Ectodermal cell (in vitro differentiated cells): ENCODE results near the gene FNDC10.

ENCODE experiments used
- H3K27ac ChIP-seq: 2 replicates; pipeline ENCODE4 v1.7.0; 2013; ENCODE audit warnings: mild to moderate bottlenecking, low read depth, low read length; ENCODE audit not compliant: insufficient read depth, poor library complexity, severe bottlenecking
- H3K27me3 ChIP-seq: 2 replicates; pipeline ENCODE4 v1.7.0; 2013; ENCODE audit warnings: mild to moderate bottlenecking, low read length; ENCODE audit not compliant: insufficient read depth, control insufficient read depth, poor library complexity, severe bottlenecking
- H3K36me3 ChIP-seq: one replicate; pipeline ENCODE4 v1.7.0; 2013; ENCODE audit warnings: low read length; ENCODE audit not compliant: control insufficient read depth, insufficient read depth
- H3K4me1 ChIP-seq: one replicate; pipeline ENCODE4 v1.7.0; 2013; ENCODE audit warnings: low read length; ENCODE audit not compliant: control insufficient read depth, insufficient read depth
- H3K4me3 ChIP-seq: 2 replicates; pipeline ENCODE4 v1.7.0; 2013; ENCODE audit warnings: low read depth, low read length, control low read depth; ENCODE audit not compliant: insufficient read depth
- H3K9me3 ChIP-seq: 2 replicates; pipeline ENCODE4 v1.7.0; 2013; ENCODE audit warnings: mild to moderate bottlenecking, low read length, moderate library complexity; ENCODE audit not compliant: control insufficient read depth
- WGBS, 2 experiments: methylation state at CpG; one replicate each; pipeline ENCODE4 v1.1.7; 2013; ENCODE audit warnings: missing lambda C conversion rate in 2 of 2; 5-methylcytosine and 5-hydroxymethylcytosine counted together

Gene FNDC10

DNA sequence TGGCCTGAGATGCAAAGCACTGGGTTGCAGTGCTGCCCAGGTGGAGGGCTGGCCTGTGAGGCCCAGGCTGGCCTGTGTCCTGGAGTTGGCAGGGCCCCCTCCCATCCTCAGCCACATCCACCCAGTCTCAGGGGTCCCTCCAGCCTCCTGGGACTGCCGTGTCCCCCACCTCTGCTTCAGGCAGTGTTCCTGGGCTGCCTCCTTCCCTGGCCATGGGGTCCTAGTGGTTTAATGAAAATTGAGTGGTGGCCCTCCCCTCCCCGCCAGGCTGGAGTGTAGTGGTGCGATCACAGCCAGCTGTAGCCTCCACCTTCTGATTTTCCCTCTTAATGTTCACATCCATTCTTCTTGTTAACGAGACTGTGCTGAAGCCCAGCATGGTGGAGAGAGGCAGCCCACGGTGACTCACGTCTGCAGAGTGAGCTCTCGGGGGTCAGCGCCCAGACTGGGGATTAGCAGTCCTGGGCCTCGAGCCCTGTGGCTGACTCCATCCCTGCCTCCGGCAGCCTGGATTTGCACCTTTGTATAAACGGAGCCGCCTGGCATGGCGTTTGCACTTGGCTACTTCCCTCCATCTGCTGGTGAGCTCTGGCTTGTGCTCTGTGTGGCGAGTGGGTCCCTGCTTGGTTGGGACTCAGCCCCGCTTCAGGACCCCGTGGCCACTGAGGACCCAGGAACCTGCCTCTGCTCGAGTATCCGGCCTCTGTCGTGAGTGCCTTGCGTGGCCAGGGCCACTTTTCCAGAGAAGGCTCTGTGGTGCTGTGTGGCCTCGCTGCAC, 22.3 kb upstream of the FNDC10 start:
- H3K4me1 ChIP-seq = no peaks in the 10 kb centered on the region
- 87 to 90% methylated on average over 21 of the region's 21 CpGs for WGBS, 2 experiments
- H3K27me3 ChIP-seq = no peaks in the 10 kb centered on the region
- H3K4me3 ChIP-seq = no peak overlapping the region
- peaks cover 4% of the 10 kb centered on the region for H3K36me3 ChIP-seq
- H3K27ac ChIP-seq = no peak overlapping the region
- no peaks in the 10 kb centered on the region for H3K9me3 ChIP-seq

DNA sequence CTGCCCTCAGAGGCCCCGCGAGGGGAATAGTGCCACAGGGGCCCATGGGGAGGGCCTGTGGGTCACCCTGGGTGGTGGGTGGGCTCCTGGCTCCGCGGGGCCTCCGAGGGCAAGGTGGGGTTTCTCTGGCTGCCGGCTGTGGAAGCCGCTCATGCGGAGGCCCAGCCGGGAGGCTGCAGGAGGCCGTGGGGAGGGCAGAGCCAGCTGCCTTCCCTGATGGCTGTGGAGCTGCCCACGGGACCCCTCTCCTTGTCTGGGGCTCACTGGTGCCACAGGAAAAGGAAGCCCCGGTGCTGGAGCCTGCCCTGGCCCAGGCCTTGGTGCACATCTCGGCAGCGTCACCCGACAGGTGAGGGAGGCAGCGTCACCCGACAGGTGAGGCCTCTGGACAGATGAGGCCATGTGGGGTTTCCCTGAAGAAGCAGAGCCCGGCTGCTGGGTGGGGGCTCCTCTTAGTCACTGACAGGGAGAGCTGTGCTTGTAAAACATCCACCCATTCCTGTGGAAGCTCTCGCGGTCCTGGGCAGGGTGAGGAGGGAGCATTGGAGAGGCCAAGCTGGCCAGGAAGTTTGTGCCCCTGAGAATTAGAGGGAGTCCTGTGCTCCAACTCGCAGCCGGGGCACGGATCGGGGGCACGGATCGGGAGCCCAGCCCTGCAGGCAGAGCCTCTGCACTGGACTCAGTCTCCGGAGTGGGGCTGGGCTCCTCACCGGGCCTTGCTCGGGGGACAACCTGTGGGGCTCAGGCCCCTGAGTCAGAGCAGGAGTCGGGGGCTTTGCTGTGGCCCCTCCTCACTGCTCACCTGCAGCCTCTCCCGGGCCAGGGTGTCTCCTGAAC, 21.5 kb upstream of the FNDC10 start:
- Histone ChIP-seq H3K36me3 (peaks cover 4% of the 10 kb centered on the region), H3K4me1 (peaks cover 7% of the 10 kb centered on the region), H3K4me3 (no peak overlapping the region), H3K9me3 (no peaks in the 10 kb centered on the region), H3K27me3 (no peaks in the 10 kb centered on the region), H3K27ac (no peak overlapping the region)
- WGBS, 2 experiments = 93 to 94% methylated on average over 31 of the region's 31 CpGs

DNA sequence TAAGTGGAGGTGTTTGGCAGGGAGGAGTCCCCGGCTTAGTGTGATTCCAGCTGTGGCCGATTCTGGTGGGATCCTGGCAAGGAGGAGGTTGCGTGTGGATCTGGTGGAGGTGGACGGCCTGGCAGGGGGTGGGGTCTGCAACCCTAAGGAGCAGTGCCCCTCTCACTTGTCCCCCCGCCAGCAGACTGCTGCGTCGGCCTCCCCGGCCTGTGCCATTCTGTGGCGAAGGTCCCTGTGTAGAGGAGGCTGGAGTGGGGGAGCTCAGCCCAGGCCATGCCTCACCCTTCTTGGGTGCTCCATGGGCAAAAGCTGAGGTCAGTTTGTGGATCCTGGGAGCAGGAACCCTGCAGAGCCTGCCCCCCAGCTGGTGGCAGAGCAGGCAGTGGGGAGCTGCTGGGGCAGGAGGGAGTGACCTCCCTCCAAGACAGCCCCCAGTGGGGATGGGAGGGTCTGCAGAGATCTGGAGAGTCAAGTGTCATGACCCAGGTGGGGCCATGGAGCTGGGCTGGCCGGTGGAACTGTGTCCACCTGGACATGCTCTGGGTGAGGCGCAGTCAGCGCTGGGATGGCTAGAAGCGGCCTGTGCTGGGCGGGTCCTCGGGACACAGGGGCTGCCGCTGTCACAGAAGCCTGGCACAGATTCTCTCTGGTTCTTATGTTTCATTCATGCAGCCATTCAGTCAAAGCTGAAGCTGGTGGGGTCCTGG, 20.7 kb upstream of the FNDC10 start:
- H3K27ac ChIP-seq = no peak overlapping the region
- no peaks in the 10 kb centered on the region for H3K27me3 ChIP-seq
- no peak overlapping the region for H3K4me3 ChIP-seq
- WGBS, 2 experiments = 92 to 94% methylated on average over 16 of the region's 16 CpGs
- H3K9me3 ChIP-seq = no peaks in the 10 kb centered on the region
- peaks cover 4% of the 10 kb centered on the region for H3K36me3 ChIP-seq
- peaks cover 8% of the 10 kb centered on the region for H3K4me1 ChIP-seq

DNA sequence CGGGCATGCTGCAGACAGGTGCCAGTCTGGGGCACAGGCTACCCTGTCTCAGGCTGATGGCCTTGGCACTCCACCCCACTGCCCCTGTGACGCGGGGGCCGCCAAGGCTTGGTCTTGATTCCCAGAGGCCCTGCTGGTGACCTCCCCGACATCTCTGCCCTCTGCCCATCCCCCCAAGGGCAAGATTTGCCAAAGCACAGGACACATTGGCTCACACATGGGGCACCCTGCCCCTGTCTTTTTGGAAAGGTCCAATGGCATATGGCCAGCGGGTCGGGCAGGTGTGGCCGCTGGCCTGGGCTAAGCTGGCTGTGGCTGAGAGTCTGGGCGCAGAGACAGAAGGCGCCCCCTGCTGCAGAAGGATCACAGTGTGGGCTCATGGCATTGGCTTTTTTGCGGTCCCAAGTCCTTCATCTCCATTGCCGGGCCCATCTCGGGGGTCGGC, 20.0 kb upstream of the FNDC10 start:
- WGBS, 2 experiments = 81 to 82% methylated on average over 14 of the region's 14 CpGs
- Histone ChIP-seq H3K36me3 (peaks cover 4% of the 10 kb centered on the region), H3K27ac (no peak overlapping the region), H3K9me3 (no peaks in the 10 kb centered on the region), H3K4me3 (no peak overlapping the region), H3K27me3 (no peaks in the 10 kb centered on the region), H3K4me1 (peaks cover 8% of the 10 kb centered on the region)

- Histone ChIP-seq H3K4me3 (no peak overlapping the region), H3K27ac (no peak overlapping the region), H3K9me3 (no peaks in the 10 kb centered on the region), H3K27me3 (no peaks in the 10 kb centered on the region), H3K4me1 (peaks cover 16% of the 10 kb centered on the region), H3K36me3 (peaks cover 4% of the 10 kb centered on the region)
- 89 to 90% methylated on average over 9 of the region's 9 CpGs for WGBS, 2 experiments
Measured at GRCh38 chr1:1618396-1619068, 18.6 kb upstream of the FNDC10 start.

DNA sequence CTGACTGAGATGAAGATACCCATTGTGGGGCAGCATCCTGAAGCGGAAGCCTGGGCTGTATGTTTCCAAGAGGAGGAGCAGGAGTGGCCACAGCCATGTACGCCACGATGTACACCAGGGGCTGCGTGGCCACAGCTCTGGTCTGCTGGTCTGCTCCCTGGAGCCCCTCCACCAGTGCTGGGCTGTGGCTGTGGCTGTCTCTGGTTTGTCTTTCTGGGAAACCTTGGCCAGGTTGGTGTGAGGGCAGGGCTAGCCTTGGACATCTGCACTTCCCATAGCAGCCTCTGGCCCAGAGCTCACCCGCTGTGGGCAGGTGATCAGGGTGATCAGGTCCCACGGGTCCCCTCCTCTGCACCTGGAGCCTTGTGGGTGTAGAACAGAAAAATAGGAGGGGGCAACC, 18.0 kb upstream of the FNDC10 start:
- Histone ChIP-seq H3K27ac (no peak overlapping the region), H3K4me3 (no peak overlapping the region), H3K9me3 (no peaks in the 10 kb centered on the region), H3K4me1 (peaks cover 16% of the 10 kb centered on the region), H3K36me3 (peaks cover 4% of the 10 kb centered on the region), H3K27me3 (no peaks in the 10 kb centered on the region)
- WGBS, 2 experiments = 93 to 97% methylated on average over 6 of the region's 6 CpGs

DNA sequence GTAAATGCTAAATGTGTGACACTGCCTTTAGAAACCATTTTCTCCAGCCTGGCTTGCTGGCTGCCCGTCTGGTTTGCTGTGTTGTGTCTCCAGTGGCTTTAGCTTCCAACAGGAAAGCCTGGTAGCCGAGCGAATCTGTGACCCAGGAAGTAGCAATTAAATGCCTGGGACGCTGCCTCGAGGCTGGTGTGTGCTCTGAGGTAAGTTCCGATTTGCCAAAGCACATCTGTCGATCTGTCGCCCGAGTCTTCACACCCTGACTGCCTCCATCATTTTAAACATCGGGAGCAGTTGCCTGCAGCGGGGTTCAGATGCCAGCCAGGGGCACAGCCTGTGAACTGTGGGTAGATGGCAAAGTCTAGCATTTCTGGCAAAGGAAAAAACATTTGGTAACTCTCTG, 17.6 kb upstream of the FNDC10 start:
- peaks cover 16% of the 10 kb centered on the region for H3K4me1 ChIP-seq
- H3K9me3 ChIP-seq = no peaks in the 10 kb centered on the region
- no peak overlapping the region for H3K4me3 ChIP-seq
- peaks cover 4% of the 10 kb centered on the region for H3K36me3 ChIP-seq
- no peak overlapping the region for H3K27ac ChIP-seq
- 95 to 96% methylated on average over 11 of the region's 11 CpGs for WGBS, 2 experiments
- H3K27me3 ChIP-seq = no peaks in the 10 kb centered on the region

GRCh38 chr1:1616838-1617237, 16.9 kb upstream of the FNDC10 start:
- H3K4me1 ChIP-seq = peaks cover 16% of the 10 kb centered on the region
- peaks cover 4% of the 10 kb centered on the region for H3K36me3 ChIP-seq
- no peaks in the 10 kb centered on the region for H3K9me3 ChIP-seq
- no peaks in the 10 kb centered on the region for H3K27me3 ChIP-seq
- H3K27ac ChIP-seq = no peak overlapping the region
- H3K4me3 ChIP-seq = peak overlapping the region; percentile 94
- WGBS, 2 experiments = 85 to 87% methylated on average over 19 of the region's 19 CpGs

- no peaks in the 10 kb centered on the region for H3K27me3 ChIP-seq
- no peak overlapping the region for H3K27ac ChIP-seq
- peak overlapping the region; percentile 94 for H3K4me3 ChIP-seq
- no peaks in the 10 kb centered on the region for H3K9me3 ChIP-seq
- peaks cover 4% of the 10 kb centered on the region for H3K36me3 ChIP-seq
- peaks cover 16% of the 10 kb centered on the region for H3K4me1 ChIP-seq
- 10 to 11% methylated on average over 80 of the region's 80 CpGs for whole genome bisulfite sequencing, 2 experiments
Measured at GRCh38 chr1:1616045-1616790, 16.3 kb upstream of the FNDC10 start.
